H1 (cell line): Measurements from ENCODE around the gene VAV2. TPM values are rescaled to one million over a fixed set of nuclear protein-coding genes. Genes with fewer than 3 reads are reported as not detected.

Source experiments
- CTCF ChIA-PET: fragments of 300-600 bp; sonication (Branson Sonifier 250); formaldehyde crosslinking; loops from one replicate; lab custom pipeline; 2021; ENCODE audit not compliant: partially characterized antibody; lab: Charles Lee
- POLR2A ChIA-PET: fragments of 300-600 bp; sonication (Branson Sonifier 250); formaldehyde crosslinking; loops from one replicate; lab custom pipeline; 2021; ENCODE audit warnings: inconsistent platforms; ENCODE audit not compliant: partially characterized antibody; lab: Charles Lee
- DNase-seq, 2 experiments: peaks; one replicate each; pipeline versions ENCODE4 v3.0.0 to v3.0.0-alpha.2; 2010 to 2022; ENCODE audit warnings: low spot score in 2 of 2, low read depth in 1 of 2, mixed read lengths in 1 of 2
- FAIRE-seq: peaks from 2 replicates; lab custom pipeline; 2011; peaks lifted over from hg19 to GRCh38; lab: Jason Lieb, UNC
- H2AFZ ChIP-seq: 2 replicates; pipeline ENCODE4 v1.8.1; 2012; ENCODE audit warnings: low read length, inconsistent platforms
- H2AK5ac ChIP-seq: 2 replicates; pipeline ENCODE4 v1.6.1; 2013; ENCODE audit warnings: low read depth, low read length
- H2BK120ac ChIP-seq: replicated peaks from 2 replicates; pipeline ENCODE3; 2013; ENCODE audit warnings: low read depth, low read length, inconsistent platforms
- H2BK12ac ChIP-seq: 2 replicates; pipeline ENCODE4 v1.6.1; 2013; ENCODE audit warnings: low read depth, low read length
- H2BK15ac ChIP-seq: 2 replicates; pipeline ENCODE4 v1.6.1; 2013; ENCODE audit warnings: low read length
- H2BK20ac ChIP-seq: 2 replicates; pipeline ENCODE4 v1.6.1; 2013; ENCODE audit warnings: low read length
- H2BK5ac ChIP-seq: 2 replicates; pipeline ENCODE4 v1.6.1; 2013; ENCODE audit warnings: low read depth, low read length
- H3K14ac ChIP-seq: 2 replicates; pipeline ENCODE4 v1.6.1; 2013; ENCODE audit warnings: inconsistent platforms; ENCODE audit not compliant: insufficient read length
- H3K18ac ChIP-seq: 2 replicates; pipeline ENCODE4 v1.6.1; 2013; ENCODE audit warnings: low read length; ENCODE audit errors: extremely low read depth
- H3K23ac ChIP-seq: 2 replicates; pipeline ENCODE4 v1.6.1; 2013; ENCODE audit warnings: inconsistent platforms; ENCODE audit not compliant: insufficient read length
- H3K23me2 ChIP-seq: 2 replicates; pipeline ENCODE4 v1.6.1; 2013; ENCODE audit warnings: low read depth, low read length
- H3K27ac ChIP-seq: 2 replicates; pipeline ENCODE4 v1.6.1; 2011; ENCODE audit warnings: low read depth, low read length, inconsistent platforms
- H3K27me3 ChIP-seq, 4 experiments: replicated peaks in 1 of 4; 1 replicate in 1 of 4; 2 replicates in 3 of 4; pipeline versions ENCODE4 v1.6.1 to v1.8.1; 2011 to 2013; ENCODE audit warnings: low read length in 3 of 4, mild to moderate bottlenecking in 3 of 4, inconsistent platforms in 2 of 4, mixed read lengths in 2 of 4, moderate library complexity in 1 of 4; ENCODE audit not compliant: control insufficient read depth in 3 of 4, insufficient read depth in 3 of 4; ENCODE audit errors: extremely low read depth in 1 of 4
- H3K36me3 ChIP-seq, 4 experiments: 2 replicates each; pipeline versions ENCODE4 v1.6.1 to v1.8.1; 2011 to 2013; ENCODE audit warnings: mild to moderate bottlenecking in 4 of 4, low read length in 3 of 4, moderate library complexity in 2 of 4, control low read depth in 1 of 4, inconsistent platforms in 1 of 4; ENCODE audit not compliant: insufficient read depth in 4 of 4, control insufficient read depth in 2 of 4
- H3K4ac ChIP-seq: replicated peaks from 2 replicates; pipeline ENCODE3; 2013; ENCODE audit warnings: low read length, low read depth, mixed read lengths, inconsistent platforms; ENCODE audit not compliant: insufficient read length
- H3K4me1 ChIP-seq, 4 experiments: replicated peaks in 1 of 4; 1 replicate in 1 of 4; 2 replicates in 3 of 4; pipeline versions ENCODE4 v1.6.1 to v1.8.1; 2011 to 2013; ENCODE audit warnings: low read length in 3 of 4, inconsistent platforms in 2 of 4, mixed read lengths in 1 of 4; ENCODE audit not compliant: insufficient read depth in 4 of 4, control insufficient read depth in 3 of 4
- H3K4me2 ChIP-seq, 2 experiments: 2 replicates each; pipeline versions ENCODE4 v1.6.1 to v1.8.1; 2011 to 2013; ENCODE audit warnings: low read depth in 2 of 2, low read length in 2 of 2, control low read depth in 1 of 2, inconsistent platforms in 1 of 2, mild to moderate bottlenecking in 1 of 2; ENCODE audit not compliant: insufficient read depth in 1 of 2
- H3K4me3 ChIP-seq, 4 experiments: fragments of 200-600, 300-600 bp in 1 of 4; sonication (generic), shearing (Covaris generic), sonication (Bioruptor Twin) in 1 of 4; 2 replicates each; pipeline versions ENCODE4 v1.5.1 to v1.8.1; 2011 to 2016; ENCODE audit warnings: low read length in 4 of 4, low read depth in 3 of 4, control low read depth in 2 of 4, inconsistent platforms in 2 of 4, mild to moderate bottlenecking in 2 of 4, mixed read lengths in 1 of 4, moderate library complexity in 1 of 4; ENCODE audit not compliant: insufficient read depth in 2 of 4; ENCODE audit errors: extremely low read depth in 1 of 4
- H3K56ac ChIP-seq: replicated peaks from 2 replicates; pipeline ENCODE3; 2013; ENCODE audit warnings: low read depth, mild to moderate bottlenecking, mixed read lengths, low read length, inconsistent platforms; ENCODE audit not compliant: insufficient read length
- H3K79me1 ChIP-seq: 2 replicates; pipeline ENCODE4 v1.6.1; 2013; ENCODE audit warnings: low read depth, low read length, control low read depth
- H3K79me2 ChIP-seq, 2 experiments: 2 replicates each; pipeline versions ENCODE4 v1.6.1 to v1.8.1; 2012 to 2013; ENCODE audit warnings: low read length in 2 of 2, mild to moderate bottlenecking in 2 of 2, inconsistent platforms in 1 of 2; ENCODE audit not compliant: insufficient read depth in 2 of 2, control insufficient read depth in 1 of 2
- H3K9ac ChIP-seq, 4 experiments: replicated peaks in 1 of 4; 1 replicate in 1 of 4; 2 replicates in 3 of 4; pipeline versions ENCODE4 v1.6.1 to v1.8.1; 2011 to 2013; ENCODE audit warnings: low read depth in 3 of 4, low read length in 3 of 4, control low read depth in 2 of 4, mild to moderate bottlenecking in 2 of 4, moderate library complexity in 2 of 4, inconsistent platforms in 1 of 4; ENCODE audit errors: extremely low read depth in 1 of 4
- H3K9me3 ChIP-seq, 2 experiments: 2 replicates each; pipeline versions ENCODE4 v1.6.1 to v1.8.1; 2012 to 2013; ENCODE audit warnings: mild to moderate bottlenecking in 2 of 2, moderate library complexity in 2 of 2, control low read depth in 1 of 2, inconsistent platforms in 1 of 2, low read depth in 1 of 2, low read length in 1 of 2, mixed read lengths in 1 of 2; ENCODE audit not compliant: insufficient read depth in 2 of 2
- H4K20me1 ChIP-seq, 2 experiments: replicated peaks in 1 of 2; 2 replicates each; pipeline versions ENCODE3 to v1.8.1; 2011 to 2013; ENCODE audit warnings: inconsistent platforms in 2 of 2, low read length in 2 of 2, mild to moderate bottlenecking in 1 of 2; ENCODE audit not compliant: insufficient read depth in 2 of 2, control insufficient read depth in 1 of 2
- H4K5ac ChIP-seq: 2 replicates; pipeline ENCODE4 v1.6.1; 2013; ENCODE audit warnings: low read length, low read depth, mixed read lengths, inconsistent platforms; ENCODE audit not compliant: insufficient read length
- H4K8ac ChIP-seq: 2 replicates; pipeline ENCODE4 v1.8.0; 2013; ENCODE audit warnings: mild to moderate bottlenecking, moderate library complexity, low read length, inconsistent platforms; ENCODE audit not compliant: insufficient read depth; ENCODE audit errors: extremely low read depth
- H4K91ac ChIP-seq: replicated peaks from 2 replicates; pipeline ENCODE3; 2013; ENCODE audit warnings: low read length, mixed read lengths, inconsistent platforms; ENCODE audit not compliant: insufficient read length
- CHD2 ChIP-seq: IDR thresholded peaks from 2 replicates; pipeline ENCODE4 v1.6.1; 2012; ENCODE audit warnings: low read length, improper control_type of control experiment
- CTBP2 ChIP-seq: IDR thresholded peaks from 2 replicates; pipeline ENCODE4 v1.7.0; 2011; ENCODE audit warnings: borderline replicate concordance, mild to moderate bottlenecking, moderate library complexity, mixed read lengths, low read length; ENCODE audit not compliant: insufficient read depth, insufficient read length
- GABPA ChIP-seq: IDR thresholded peaks from 2 replicates; pipeline ENCODE4 v1.6.1; 2011; ENCODE audit warnings: mild to moderate bottlenecking, low read length, moderate library complexity, borderline replicate concordance; ENCODE audit not compliant: insufficient read depth
- HDAC6 ChIP-seq: IDR thresholded peaks from one replicate; pipeline ENCODE4 v1.7.1; 2012; ENCODE audit warnings: low read depth, mild to moderate bottlenecking, inconsistent platforms, low read length, moderate library complexity
- PHF8 ChIP-seq: fragments of 200-600 bp; sonication (generic); conservative IDR thresholded peaks from 2 replicates; pipeline ENCODE4 v1.7.1; 2012; ENCODE audit warnings: low read depth, mild to moderate bottlenecking, inconsistent platforms, low read length, moderate library complexity
- SP2 ChIP-seq: IDR thresholded peaks from 2 replicates; pipeline ENCODE4 v1.6.1; 2012; ENCODE audit warnings: mild to moderate bottlenecking, low read length, inconsistent platforms
- SUZ12 ChIP-seq: fragments of 200-600 bp; sonication (generic); IDR thresholded peaks from 2 replicates; pipeline ENCODE4 v1.6.1; 2012; ENCODE audit warnings: mild to moderate bottlenecking, inconsistent platforms, low read length, moderate library complexity, mixed read lengths
- TBP ChIP-seq: IDR thresholded peaks from 2 replicates; pipeline ENCODE4 v1.6.1; 2011; ENCODE audit warnings: low read depth, low read length, improper control_type of control experiment
- TCF12 ChIP-seq: IDR thresholded peaks from 2 replicates; pipeline ENCODE4 v1.6.1; 2011; ENCODE audit warnings: low read depth, mild to moderate bottlenecking, low read length
- TEAD4 ChIP-seq: IDR thresholded peaks from 2 replicates; pipeline ENCODE4 v1.6.1; 2012; ENCODE audit warnings: low read depth, low read length, inconsistent platforms, mixed read lengths
- YY1 ChIP-seq: IDR thresholded peaks from 2 replicates; pipeline ENCODE4 v1.6.1; 2011; ENCODE audit warnings: low read depth, mild to moderate bottlenecking, low read length
- WGBS, 2 experiments: shearing (Covaris generic) in 1 of 2; methylation state at CpG; one replicate each; pipeline versions ENCODE4 v1.1.6 to v1.1.7; 2013 to 2015; ENCODE audit warnings: low lambda C conversion rate in 2 of 2, mixed read lengths in 2 of 2, inconsistent platforms in 1 of 2, low coverage in 1 of 2, missing lambda C conversion rate in 1 of 2; ENCODE audit not compliant: insufficient replicate concordance in 2 of 2, insufficient coverage in 1 of 2, insufficient read length in 1 of 2; ENCODE audit errors: extremely low coverage in 1 of 2, missing lambda C conversion rate in 1 of 2; 5-methylcytosine and 5-hydroxymethylcytosine counted together
- polyA plus RNA-seq, 7 experiments: library from polyadenylated mRNA; depleted of rRNA in 3 of 7; stranded (reverse) in 5 of 7; unstranded in 2 of 7; fragments of >200 nt in 5 of 7; fragments of 200-250 nt in 2 of 7; gene quantifications; 1 replicate in 5 of 7; 2 replicates in 1 of 7; 4 replicates in 1 of 7; pipeline versions ENCODE4 v1.2.1 to v1.2.3, GENCODE V29; 2011 to 2013; ENCODE audit warnings: missing spikeins in 2 of 7, mixed read lengths in 2 of 7
- total RNA-seq: library from RNA; stranded (reverse); fragmentation: NEBNext Ultra II Directional; extraction: Animal tissue kit (Norgen Biotek cat#: 25700); gene quantifications from 2 replicates; pipeline ENCODE4 v1.2.1, GENCODE V29; 2021
- TF ChIP-seq, protein P1 (sequence below): IDR thresholded peaks from 2 replicates; pipeline ENCODE4 v1.6.1; 2012; ENCODE audit warnings: inconsistent platforms

VAV2 gene
- total and polyA plus RNA-seq, 2 of the 8 experiments (the other 6 are each of a cell fraction or from before 2014, with no cell fraction given) = 13.6 to 37.6 TPM

DNA sequence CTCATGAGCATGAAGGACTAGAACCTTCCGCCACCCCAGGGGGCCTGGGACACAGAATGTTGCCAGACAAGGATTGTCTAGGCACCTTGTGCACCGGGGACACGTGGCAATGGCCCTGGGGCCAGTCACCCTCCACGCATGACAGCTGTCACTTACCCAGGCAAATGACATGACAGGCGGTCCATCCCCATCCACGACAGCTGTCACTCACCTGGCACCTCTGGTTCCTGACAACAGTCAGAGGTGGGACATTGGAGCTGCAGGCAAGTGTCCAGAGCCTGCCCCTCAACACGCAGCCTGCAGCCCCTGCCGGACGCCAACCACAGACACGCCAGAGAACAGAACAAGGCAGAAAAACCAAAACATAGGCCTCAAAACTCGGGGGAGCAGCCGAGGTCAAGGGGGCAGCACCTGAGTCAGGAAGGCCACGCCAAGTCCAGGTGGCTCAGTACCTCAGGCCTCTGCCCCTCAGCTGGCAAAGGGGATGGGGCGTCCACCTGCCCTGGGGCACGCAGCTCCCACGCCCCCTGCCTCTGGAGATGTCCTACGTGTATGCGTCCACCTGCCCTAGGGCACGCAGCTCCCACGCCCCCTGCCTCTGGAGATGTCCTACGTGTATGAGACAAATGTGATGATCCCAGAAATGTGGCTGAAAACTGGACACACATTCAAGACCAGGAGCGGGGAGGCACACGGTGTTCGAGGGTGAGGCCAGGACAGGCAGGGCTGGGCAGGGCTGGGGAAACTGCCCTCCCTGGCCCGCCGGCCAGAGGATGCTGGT is 14.5 kb downstream of the VAV2 start:
- H3K4ac ChIP-seq = no peak overlapping the region
- H3K27me3 ChIP-seq = no peaks in the 10 kb centered on the region
- H4K91ac ChIP-seq = no peak overlapping the region
- peaks cover 0 to 14% (median 5%) of the 10 kb centered on the region in 4 experiments; a peak in 4 of 7 replicates for H3K4me1 ChIP-seq
- no peaks in the 10 kb centered on the region for H3K36me3 ChIP-seq
- H2BK15ac ChIP-seq = no peak overlapping the region
- DNase-seq (no peak), FAIRE-seq (no peak)
- no peak overlapping the region for H3K18ac ChIP-seq
- no peak overlapping the region for H3K23ac ChIP-seq
- H3K27ac ChIP-seq = no peak overlapping the region
- no peak overlapping the region for H2BK120ac ChIP-seq
- no peaks in the 10 kb centered on the region for H3K23me2 ChIP-seq
- no peak overlapping the region; the same call in 1 of the 2 replicates for H4K8ac ChIP-seq
- H2AK5ac ChIP-seq = no peak overlapping the region
- WGBS, 2 experiments = 90% methylated on average over 24 of the region's 26 CpGs; no CpG with 5 or more reads in 1 of the 2 experiments
- no peak overlapping the region for H2AFZ ChIP-seq
- H3K4me3 ChIP-seq = no peak overlapping the region
- H3K79me2 ChIP-seq = peaks cover 11 to 98% of the 10 kb centered on the region in 2 experiments; a peak in 3 of 4 replicates
- H3K14ac ChIP-seq = no peak overlapping the region
- no peak overlapping the region for H2BK20ac ChIP-seq
- no peak overlapping the region for H3K4me2 ChIP-seq
- no peak overlapping the region for H2BK5ac ChIP-seq
- H2BK12ac ChIP-seq = no peak overlapping the region
- H3K79me1 ChIP-seq = peaks cover 34% of the 10 kb centered on the region
- peaks cover 39 to 57% of the 10 kb centered on the region in 2 experiments for H4K20me1 ChIP-seq
- ChIA-PET POLR2A (interaction anchor here (0.8 to 0.9 kb wide), 2 partner anchors 14 to 21 kb away, joined by 3 read pairs; no protein-coding TSS in a partner anchor), CTCF (interaction anchor here (0.6 to 4.9 kb wide), 6 partner anchors 18 to 195 kb away, joined by 3 to 22 read pairs (median 4); no protein-coding TSS in a partner anchor)
- no peaks in the 10 kb centered on the region for H3K9me3 ChIP-seq
- H3K56ac ChIP-seq = no peak overlapping the region
- H4K5ac ChIP-seq = no peak overlapping the region
- H3K9ac ChIP-seq = no peak overlapping the region
- no peak for TF ChIP-seq PHF8
- no peak for TF ChIP-seq CHD2
- TF ChIP-seq SP2 = no peak
- no peak for TF ChIP-seq YY1
- TF ChIP-seq TCF12 = no peak
- TF ChIP-seq CTBP2 = no peak
- TF ChIP-seq SUZ12 = no peak
- TF ChIP-seq GABPA = no peak
- TF ChIP-seq, protein P1, sequence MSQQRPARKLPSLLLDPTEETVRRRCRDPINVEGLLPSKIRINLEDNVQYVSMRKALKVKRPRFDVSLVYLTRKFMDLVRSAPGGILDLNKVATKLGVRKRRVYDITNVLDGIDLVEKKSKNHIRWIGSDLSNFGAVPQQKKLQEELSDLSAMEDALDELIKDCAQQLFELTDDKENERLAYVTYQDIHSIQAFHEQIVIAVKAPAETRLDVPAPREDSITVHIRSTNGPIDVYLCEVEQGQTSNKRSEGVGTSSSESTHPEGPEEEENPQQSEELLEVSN = no peak
- no peak for TF ChIP-seq TBP
- no peak for TF ChIP-seq TEAD4
- TF ChIP-seq HDAC6 = no peak
